Measurements from ENCODE around the gene HELZ.
"Not testable (repeated sequence)": the region's sequence is repeated elsewhere in the genome, so short reads cannot be mapped to it uniquely, and the experiment has no call there.

HELZ gene

GRCh38 chr17:67139784-67140665 lies 105.0 kb downstream of the HELZ start:
- no peak for DNase-seq (ENCODE audit: low spot score)

- DNase-seq (ENCODE audit: low spot score) = no peak
These were observed 105.7 kb downstream of the HELZ start for GRCh38 chr17:67139289-67139688.

GRCh38 chr17:67138392-67138791 lies 106.6 kb downstream of the HELZ start:
- DNase-seq (ENCODE audit: low spot score) = no peak

GRCh38 chr17:67137860-67138259 lies 107.1 kb downstream of the HELZ start:
- DNase-seq (ENCODE audit: low spot score) = no peak

- DNase-seq (ENCODE audit: low spot score) = no peak
These were observed 108.0 kb downstream of the HELZ start for GRCh38 chr17:67137026-67137370.

- DNase-seq (ENCODE audit: low spot score) = no peak
These were observed 108.6 kb downstream of the HELZ start for GRCh38 chr17:67136191-67137025.

- DNase-seq (ENCODE audit: low spot score) = no peak
These were observed 111.8 kb downstream of the HELZ start for GRCh38 chr17:67133161-67133560.

GRCh38 chr17:67132366-67132765 lies 112.6 kb downstream of the HELZ start:
- DNase-seq (ENCODE audit: low spot score) = no peak

- no peak for DNase-seq (ENCODE audit: low spot score)
These were observed 114.2 kb downstream of the HELZ start for GRCh38 chr17:67130768-67131167.

GRCh38 chr17:67129283-67129682 lies 115.7 kb downstream of the HELZ start:
- DNase-seq (ENCODE audit: low spot score) = no peak

GRCh38 chr17:67128700-67129099 lies 116.3 kb downstream of the HELZ start:
- DNase-seq (ENCODE audit: low spot score) = no peak

GRCh38 chr17:67127925-67128324 lies 117.1 kb downstream of the HELZ start:
- no peak for DNase-seq (ENCODE audit: low spot score)

- no peak for DNase-seq (ENCODE audit: low spot score)
These were observed 118.0 kb downstream of the HELZ start for GRCh38 chr17:67126983-67127382.

- not testable (repeated sequence) for DNase-seq (ENCODE audit: low spot score)
These were observed 118.5 kb downstream of the HELZ start for GRCh38 chr17:67126543-67126942.

- no peak for DNase-seq (ENCODE audit: low spot score)
These were observed 119.1 kb downstream of the HELZ start for GRCh38 chr17:67125924-67126323.

- DNase-seq (ENCODE audit: low spot score) = peak; percentile 74
These were observed 119.6 kb downstream of the HELZ start for GRCh38 chr17:67125417-67125816.

GRCh38 chr17:67124450-67125148 lies 120.4 kb downstream of the HELZ start:
- DNase-seq (ENCODE audit: low spot score) = no peak

- DNase-seq (ENCODE audit: low spot score) = no peak
These were observed 121.3 kb downstream of the HELZ start for GRCh38 chr17:67123699-67124098.

- no peak for DNase-seq (ENCODE audit: low spot score)
These were observed 123.6 kb downstream of the HELZ start for GRCh38 chr17:67121316-67121891.

GRCh38 chr17:67119102-67119501 lies 125.9 kb downstream of the HELZ start:
- DNase-seq (ENCODE audit: low spot score) = no peak

- no peak for DNase-seq (ENCODE audit: low spot score)
These were observed 128.9 kb downstream of the HELZ start for GRCh38 chr17:67116045-67116575.

GRCh38 chr17:67115401-67115800 lies 129.6 kb downstream of the HELZ start:
- DNase-seq (ENCODE audit: low spot score) = no peak
